Measurements from ENCODE around the gene ANKRD29. TPM values are rescaled to one million over a fixed set of nuclear protein-coding genes. Genes with fewer than 3 reads are reported as not detected.

The ANKRD29 gene
- total and polyA plus RNA-seq, 2 of the 4 experiments (the other 2 are of a cell fraction) = 0.18 to 0.31 TPM

DNA sequence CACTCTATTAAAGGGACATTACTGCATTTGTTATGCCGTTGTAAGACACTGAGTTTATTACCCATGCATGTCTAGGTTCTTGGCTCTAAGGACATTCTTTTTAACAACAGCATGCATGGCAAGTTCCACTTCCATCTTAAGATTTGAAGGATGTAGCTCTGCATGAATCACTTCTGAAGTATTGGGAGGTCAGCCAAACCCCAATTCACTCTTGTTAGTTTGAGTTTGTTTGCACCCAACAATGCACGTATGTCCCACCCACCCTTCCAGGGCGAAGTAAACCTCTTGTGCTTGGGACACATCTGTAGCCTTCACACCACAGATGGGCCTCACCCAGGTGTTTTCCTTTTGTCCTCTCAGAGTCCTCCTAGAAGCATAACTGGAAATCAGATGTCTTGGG, 21.0 kb upstream of the ANKRD29 start:
- no peak overlapping the region for H2BK120ac ChIP-seq (ENCODE audit: low read depth, low read length)
- no peak overlapping the region for H3K9ac ChIP-seq (ENCODE audit: low read depth, low read length)
- in situ Hi-C loops (cut with MboI; ENCODE audit: low sequenced_read_pairs) = no loop called here
- no peak for ATAC-seq (ENCODE audit: low read depth)
- H4K8ac ChIP-seq (ENCODE audit: low read depth in 2 of 2, low read length in 2 of 2) = no peak overlapping the region
- no peak overlapping the region for H2BK20ac ChIP-seq (ENCODE audit: low read depth, low read length)
- dilution Hi-C loops (cut with HindIII; ENCODE audit: low sequenced_read_pairs, unreplicated experiment) = no loop called here
- no peaks in the 10 kb centered on the region for H4K20me1 ChIP-seq (ENCODE audit: insufficient read depth, low read length)
- H4K91ac ChIP-seq (ENCODE audit: insufficient read depth, low read depth, low read length) = no peak overlapping the region
- no peaks in the 10 kb centered on the region for H3K9me1 ChIP-seq (ENCODE audit: insufficient read depth, low read length)
- no peak overlapping the region for H2AK9ac ChIP-seq (replicated peaks; ENCODE audit: low read depth, low read length, poor library complexity)
- no peak overlapping the region for H4K5ac ChIP-seq (ENCODE audit: low read depth, low read length)
- H2AFZ ChIP-seq (replicated peaks; ENCODE audit: low read length, poor library complexity) = no peak overlapping the region
- H3K4me3 ChIP-seq (ENCODE audit: insufficient read depth, low read depth, low read length) = no peak overlapping the region
- H3K18ac ChIP-seq (ENCODE audit: low read depth, low read length) = no peak overlapping the region
- H3K4me2 ChIP-seq (ENCODE audit: low read depth, low read length) = no peak overlapping the region
- H2AK5ac ChIP-seq (ENCODE audit: low read depth, low read length) = no peak overlapping the region
- intact Hi-C loops (cut with micrococcal nuclease) = no loop called here
- H3K23ac ChIP-seq (ENCODE audit: low read depth, low read length) = no peak overlapping the region; the same call in 1 of the 2 replicates
- peak; percentile 20 for DNase-seq
- H3K14ac ChIP-seq (replicated peaks; ENCODE audit: low read depth, low read length) = no peak overlapping the region
- no peaks in the 10 kb centered on the region for H3K9me3 ChIP-seq (ENCODE audit: control insufficient read depth, insufficient read depth, low read length)
- CTCF ChIA-PET = no interaction called here
- no peaks in the 10 kb centered on the region for H3K79me1 ChIP-seq (ENCODE audit: low read depth in 1 of 2, low read length in 2 of 2)
- no peaks in the 10 kb centered on the region for H3K4me1 ChIP-seq (ENCODE audit: control insufficient read depth, insufficient read depth, low read length)
- no peak for TF ChIP-seq CHD1 (IDR thresholded peaks at IDR 0.05; ENCODE audit: low read depth, low read length)
- TF ChIP-seq RCOR1 (IDR thresholded peaks at IDR 0.05; ENCODE audit: insufficient replicate concordance, low read length) = no peak
- TF ChIP-seq, protein P1, sequence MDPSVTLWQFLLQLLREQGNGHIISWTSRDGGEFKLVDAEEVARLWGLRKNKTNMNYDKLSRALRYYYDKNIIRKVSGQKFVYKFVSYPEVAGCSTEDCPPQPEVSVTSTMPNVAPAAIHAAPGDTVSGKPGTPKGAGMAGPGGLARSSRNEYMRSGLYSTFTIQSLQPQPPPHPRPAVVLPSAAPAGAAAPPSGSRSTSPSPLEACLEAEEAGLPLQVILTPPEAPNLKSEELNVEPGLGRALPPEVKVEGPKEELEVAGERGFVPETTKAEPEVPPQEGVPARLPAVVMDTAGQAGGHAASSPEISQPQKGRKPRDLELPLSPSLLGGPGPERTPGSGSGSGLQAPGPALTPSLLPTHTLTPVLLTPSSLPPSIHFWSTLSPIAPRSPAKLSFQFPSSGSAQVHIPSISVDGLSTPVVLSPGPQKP (IDR thresholded peaks at IDR 0.05; ENCODE audit: borderline replicate concordance, low read depth, low read length) = no peak
- TF ChIP-seq RFX5 (IDR thresholded peaks at IDR 0.05; ENCODE audit: low read depth, low read length) = no peak
- no peak for TF ChIP-seq MXI1 (IDR thresholded peaks at IDR 0.05; ENCODE audit: borderline replicate concordance, low read depth, low read length)
- no peak for TF ChIP-seq NFE2L2 (IDR thresholded peaks at IDR 0.05; ENCODE audit: low read depth, low read length)
- TF ChIP-seq BHLHE40 (IDR thresholded peaks at IDR 0.05; ENCODE audit: low read depth, low read length) = no peak
- TF ChIP-seq POLR2A (IDR thresholded peaks at IDR 0.05; ENCODE audit: low read depth, low read length) = no peak
- TF ChIP-seq MAFK (IDR thresholded peaks at IDR 0.05; ENCODE audit: low read depth, low read length) = no peak
- POLR2A ChIA-PET (ENCODE audit: unreplicated experiment) = no interaction called here
- no TSS peak for BruUV-seq (replicated peaks)
- no peak overlapping the region for H2BK5ac ChIP-seq (ENCODE audit: low read depth, low read length, poor library complexity, severe bottlenecking)
- no peak overlapping the region for H3K27ac ChIP-seq (ENCODE audit: insufficient read depth, low read length)
- peaks cover 42% of the 10 kb centered on the region for H3K27me3 ChIP-seq (ENCODE audit: control insufficient read depth, insufficient read depth, low read length)
- H3K36me3 ChIP-seq (ENCODE audit: control insufficient read depth, insufficient read depth, low read length) = no peaks in the 10 kb centered on the region
- no peak overlapping the region for H2BK15ac ChIP-seq (ENCODE audit: low read depth, low read length)
- no peak overlapping the region for H3K4ac ChIP-seq (ENCODE audit: low read depth, low read length)
- WGBS, 2 experiments (ENCODE audit: extremely low coverage in 2 of 2, insufficient read length in 1 of 2) = no CpG with 5 or more reads among the region's 3 CpGs
- no peak overlapping the region for H3K56ac ChIP-seq (ENCODE audit: extremely low read depth, insufficient read depth, low read length)

Data from IMR-90 (cell line).